ENCODE results near the gene GHITM. TPM values are rescaled to one million over a fixed set of nuclear protein-coding genes. Genes with fewer than 3 reads are reported as not detected.
A peak's percentile ranks its signal among the peaks of the same experiment; 100 is the strongest.

Gene GHITM
- total and polyA plus RNA-seq, 2 experiments from 2014 or later: 97.1 to 105 TPM

- TF ChIP-seq, protein P1, sequence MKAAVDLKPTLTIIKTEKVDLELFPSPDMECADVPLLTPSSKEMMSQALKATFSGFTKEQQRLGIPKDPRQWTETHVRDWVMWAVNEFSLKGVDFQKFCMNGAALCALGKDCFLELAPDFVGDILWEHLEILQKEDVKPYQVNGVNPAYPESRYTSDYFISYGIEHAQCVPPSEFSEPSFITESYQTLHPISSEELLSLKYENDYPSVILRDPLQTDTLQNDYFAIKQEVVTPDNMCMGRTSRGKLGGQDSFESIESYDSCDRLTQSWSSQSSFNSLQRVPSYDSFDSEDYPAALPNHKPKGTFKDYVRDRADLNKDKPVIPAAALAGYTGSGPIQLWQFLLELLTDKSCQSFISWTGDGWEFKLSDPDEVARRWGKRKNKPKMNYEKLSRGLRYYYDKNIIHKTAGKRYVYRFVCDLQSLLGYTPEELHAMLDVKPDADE (IDR thresholded peaks at IDR 0.05): no peak
- TF ChIP-seq, protein P2, sequence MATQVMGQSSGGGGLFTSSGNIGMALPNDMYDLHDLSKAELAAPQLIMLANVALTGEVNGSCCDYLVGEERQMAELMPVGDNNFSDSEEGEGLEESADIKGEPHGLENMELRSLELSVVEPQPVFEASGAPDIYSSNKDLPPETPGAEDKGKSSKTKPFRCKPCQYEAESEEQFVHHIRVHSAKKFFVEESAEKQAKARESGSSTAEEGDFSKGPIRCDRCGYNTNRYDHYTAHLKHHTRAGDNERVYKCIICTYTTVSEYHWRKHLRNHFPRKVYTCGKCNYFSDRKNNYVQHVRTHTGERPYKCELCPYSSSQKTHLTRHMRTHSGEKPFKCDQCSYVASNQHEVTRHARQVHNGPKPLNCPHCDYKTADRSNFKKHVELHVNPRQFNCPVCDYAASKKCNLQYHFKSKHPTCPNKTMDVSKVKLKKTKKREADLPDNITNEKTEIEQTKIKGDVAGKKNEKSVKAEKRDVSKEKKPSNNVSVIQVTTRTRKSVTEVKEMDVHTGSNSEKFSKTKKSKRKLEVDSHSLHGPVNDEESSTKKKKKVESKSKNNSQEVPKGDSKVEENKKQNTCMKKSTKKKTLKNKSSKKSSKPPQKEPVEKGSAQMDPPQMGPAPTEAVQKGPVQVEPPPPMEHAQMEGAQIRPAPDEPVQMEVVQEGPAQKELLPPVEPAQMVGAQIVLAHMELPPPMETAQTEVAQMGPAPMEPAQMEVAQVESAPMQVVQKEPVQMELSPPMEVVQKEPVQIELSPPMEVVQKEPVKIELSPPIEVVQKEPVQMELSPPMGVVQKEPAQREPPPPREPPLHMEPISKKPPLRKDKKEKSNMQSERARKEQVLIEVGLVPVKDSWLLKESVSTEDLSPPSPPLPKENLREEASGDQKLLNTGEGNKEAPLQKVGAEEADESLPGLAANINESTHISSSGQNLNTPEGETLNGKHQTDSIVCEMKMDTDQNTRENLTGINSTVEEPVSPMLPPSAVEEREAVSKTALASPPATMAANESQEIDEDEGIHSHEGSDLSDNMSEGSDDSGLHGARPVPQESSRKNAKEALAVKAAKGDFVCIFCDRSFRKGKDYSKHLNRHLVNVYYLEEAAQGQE (IDR thresholded peaks at IDR 0.05; ENCODE audit: unreplicated experiment): no peak
- TF ChIP-seq STAT1 (IDR thresholded peaks at IDR 0.05; ENCODE audit: unreplicated experiment) (no peak), NANOG (IDR thresholded peaks at IDR 0.05; ENCODE audit: borderline replicate concordance) (no peak), JUNB (IDR thresholded peaks at IDR 0.05; ENCODE audit: unreplicated experiment) (no peak), EZH2phosphoT487 (IDR thresholded peaks at IDR 0.05; ENCODE audit: unreplicated experiment) (no peak), POLR2AphosphoS5 (IDR thresholded peaks at IDR 0.05; ENCODE audit: low read depth) (no peak)
- TF ChIP-seq, protein P3, sequence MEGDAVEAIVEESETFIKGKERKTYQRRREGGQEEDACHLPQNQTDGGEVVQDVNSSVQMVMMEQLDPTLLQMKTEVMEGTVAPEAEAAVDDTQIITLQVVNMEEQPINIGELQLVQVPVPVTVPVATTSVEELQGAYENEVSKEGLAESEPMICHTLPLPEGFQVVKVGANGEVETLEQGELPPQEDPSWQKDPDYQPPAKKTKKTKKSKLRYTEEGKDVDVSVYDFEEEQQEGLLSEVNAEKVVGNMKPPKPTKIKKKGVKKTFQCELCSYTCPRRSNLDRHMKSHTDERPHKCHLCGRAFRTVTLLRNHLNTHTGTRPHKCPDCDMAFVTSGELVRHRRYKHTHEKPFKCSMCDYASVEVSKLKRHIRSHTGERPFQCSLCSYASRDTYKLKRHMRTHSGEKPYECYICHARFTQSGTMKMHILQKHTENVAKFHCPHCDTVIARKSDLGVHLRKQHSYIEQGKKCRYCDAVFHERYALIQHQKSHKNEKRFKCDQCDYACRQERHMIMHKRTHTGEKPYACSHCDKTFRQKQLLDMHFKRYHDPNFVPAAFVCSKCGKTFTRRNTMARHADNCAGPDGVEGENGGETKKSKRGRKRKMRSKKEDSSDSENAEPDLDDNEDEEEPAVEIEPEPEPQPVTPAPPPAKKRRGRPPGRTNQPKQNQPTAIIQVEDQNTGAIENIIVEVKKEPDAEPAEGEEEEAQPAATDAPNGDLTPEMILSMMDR (conservative IDR thresholded peaks at IDR 0.05; ENCODE audit: low read depth in 2 of 2): no peak
Observed at GRCh38 chr10:84135836-84136235, 3.5 kb upstream of the GHITM start (continued).

DNA sequence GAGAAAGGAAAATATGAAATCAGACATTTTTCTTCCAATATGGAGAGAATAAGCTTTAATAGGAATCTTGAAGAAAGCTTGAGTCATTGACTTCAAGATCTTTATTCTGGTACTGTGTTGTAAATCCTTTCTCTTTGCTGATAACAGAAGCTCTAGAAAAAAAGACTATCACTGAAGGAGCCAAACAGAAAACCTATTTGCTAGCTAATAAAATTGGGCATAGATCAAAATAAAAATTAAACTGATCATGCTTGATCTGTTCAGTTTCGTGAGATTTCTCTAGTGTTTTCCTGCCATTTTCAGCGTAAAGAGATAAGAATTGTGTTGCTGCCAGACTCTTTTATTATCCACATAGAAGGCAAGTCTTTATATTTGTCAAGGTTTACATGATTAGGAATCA is 1.5 kb upstream of the GHITM start:
- H3K4me1 Mint-ChIP-seq: peaks cover 19% of the 10 kb centered on the region; the same call in 2 of the 3 replicates
- Histone ChIP-seq H4K20me1 (replicated peaks; ENCODE audit: insufficient read depth) (no peaks in the 10 kb centered on the region), H3K4me2 (no peak overlapping the region), H3K9me2 (ENCODE audit: insufficient read depth) (no peaks in the 10 kb centered on the region), H3K27ac (ENCODE audit: low read depth) (no peak overlapping the region), H3K79me2 (replicated peaks; ENCODE audit: insufficient read depth) (peaks cover 24% of the 10 kb centered on the region), H3K4me1 (ENCODE audit: insufficient read depth) (peaks cover 5% of the 10 kb centered on the region), H3K36me3 (ENCODE audit: insufficient read depth) (peaks cover 3% of the 10 kb centered on the region; the same call in 1 of the 2 replicates), H3F3A (replicated peaks; ENCODE audit: low read depth) (no peaks in the 10 kb centered on the region), H3K4me3 (no peak overlapping the region), H3K27me3 (ENCODE audit: insufficient read depth) (no peaks in the 10 kb centered on the region), H2AFZ (peak overlapping the region; percentile 79; the same call in 1 of the 2 replicates)
- H3K27ac Mint-ChIP-seq: no peak overlapping the region
- ATAC-seq (no peak), DNase-seq (ENCODE audit: low spot score) (no peak)
- H3K27me3 Mint-ChIP-seq (ENCODE audit: insufficient read depth, low read depth, poor library complexity): peaks cover 9% of the 10 kb centered on the region
- H3K9me3 Mint-ChIP-seq: no peaks in the 10 kb centered on the region
- H3K4me3 Mint-ChIP-seq: no peak overlapping the region
- H3K36me3 Mint-ChIP-seq (ENCODE audit: low read depth): peaks cover 5% of the 10 kb centered on the region; the same call in 2 of the 3 replicates
- TF ChIP-seq NANOG (IDR thresholded peaks at IDR 0.05; ENCODE audit: borderline replicate concordance) (no peak), ZNF462 (CRISPR knock-in tag; IDR thresholded peaks at IDR 0.05) (no peak), STAT1 (IDR thresholded peaks at IDR 0.05; ENCODE audit: unreplicated experiment) (no peak), CREB1 (CRISPR knock-in tag; IDR thresholded peaks at IDR 0.05; ENCODE audit: low read depth) (no peak)
- TF ChIP-seq, protein P3 (conservative IDR thresholded peaks at IDR 0.05; ENCODE audit: low read depth in 2 of 2): no peak
